GM12878 (cell line): ENCODE results near the gene GABBR2. TPM values are rescaled to one million over a fixed set of nuclear protein-coding genes. Genes with fewer than 3 reads are reported as not detected.

Source experiments
- ATAC-seq: fragments of 200-7000 bp; cut with Tn5 transposase; 3 replicates; pipeline ENCODE4 v1.9.1; 2020; ENCODE audit warnings: mild to moderate bottlenecking, moderate library complexity
- BruUV-seq: library from RNA; stranded (reverse); fragments of 400-500 nt; replicated peaks from 2 replicates; lab custom pipeline; 2021; lab: Mats Ljungman, UMichigan
- CTCF ChIA-PET: fragments of 300-600 bp; sonication (Branson Sonifier 250); formaldehyde crosslinking; extraction: SDS; loops from one replicate; lab custom pipeline; 2021; ENCODE audit warnings: inconsistent platforms; lab: Yijun Ruan, JAX
- POLR2A ChIA-PET: fragments of 350-600 bp; formaldehyde crosslinking; extraction: SDS; loops from one replicate; lab custom pipeline; 2021; ENCODE audit warnings: inconsistent platforms; lab: Charles Lee
- RAD21 ChIA-PET: fragments of 300-600 bp; sonication (Branson Sonifier 250); formaldehyde crosslinking; loops from one replicate; lab custom pipeline; 2023; ENCODE audit warnings: antibody characterized with exemption; ENCODE audit not compliant: unreplicated experiment; lab: Charles Lee
- SMC1A ChIA-PET: fragments of 300-600 bp; sonication (Branson Sonifier 250); formaldehyde crosslinking; loops from one replicate; lab custom pipeline; 2023; ENCODE audit not compliant: unreplicated experiment, uncharacterized antibody; lab: Charles Lee
- DNase-seq: peaks from one replicate; pipeline ENCODE4 v3.0.0-alpha.2; 2011; ENCODE audit warnings: low read depth, low spot score
- FAIRE-seq: peaks from 3 replicates; lab custom pipeline; 2011; peaks lifted over from hg19 to GRCh38; lab: Jason Lieb, UNC
- H2AFZ ChIP-seq: 2 replicates; pipeline ENCODE4 v1.6.0; 2011; ENCODE audit warnings: low read depth, low read length, control low read depth; ENCODE audit not compliant: control insufficient read depth
- H3K27ac ChIP-seq: 2 replicates; pipeline ENCODE4 v1.5.1; 2011; ENCODE audit warnings: control low read depth; ENCODE audit not compliant: control insufficient read depth, insufficient read depth
- H3K27me3 ChIP-seq, 2 experiments: replicated peaks in 1 of 2; 2 replicates each; pipeline versions ENCODE4 v1.6.0 to v1.6.1; 2011; ENCODE audit warnings: low read length in 1 of 2; ENCODE audit not compliant: control insufficient read depth in 2 of 2, insufficient read depth in 2 of 2
- H3K36me3 ChIP-seq, 2 experiments: 2 replicates each; pipeline ENCODE4 v1.5.1; 2011; ENCODE audit warnings: low read length in 1 of 2; ENCODE audit not compliant: control insufficient read depth in 2 of 2, insufficient read depth in 2 of 2
- H3K4me1 ChIP-seq: 2 replicates; pipeline ENCODE4 v1.6.1; 2011; ENCODE audit warnings: mild to moderate bottlenecking, low read length, moderate library complexity, mixed read lengths; ENCODE audit not compliant: control insufficient read depth, insufficient read depth
- H3K4me2 ChIP-seq: 2 replicates; pipeline ENCODE4 v1.6.0; 2011; ENCODE audit warnings: control low read depth; ENCODE audit not compliant: control insufficient read depth, insufficient read depth
- H3K4me3 ChIP-seq: fragments of 200-600 bp; sonication (generic); 2 replicates; pipeline ENCODE4 v1.5.1; 2016
- H3K79me2 ChIP-seq: 2 replicates; pipeline ENCODE4 v1.6.0; 2011; ENCODE audit warnings: low read length; ENCODE audit not compliant: control insufficient read depth, insufficient read depth
- H3K9ac ChIP-seq: 2 replicates; pipeline ENCODE4 v1.8.0; 2011; ENCODE audit warnings: low read length, control low read depth, mixed read lengths; ENCODE audit not compliant: control insufficient read depth, insufficient read depth
- H3K9me3 ChIP-seq: replicated peaks from 3 replicates; pipeline ENCODE4 v1.5.1; 2011; ENCODE audit warnings: mild to moderate bottlenecking, low read length; ENCODE audit not compliant: control insufficient read depth, insufficient read depth
- H4K20me1 ChIP-seq: 2 replicates; pipeline ENCODE4 v1.6.0; 2011; ENCODE audit not compliant: control insufficient read depth, insufficient read depth
- BHLHE40 ChIP-seq, 2 experiments: fragments of 450-650 bp in 1 of 2; IDR thresholded peaks; 2 replicates each; pipeline ENCODE4 v1.6.1; 2011 to 2017; ENCODE audit warnings: low read depth in 2 of 2, borderline replicate concordance in 1 of 2, improper control_type of control experiment in 1 of 2, low read length in 1 of 2, mild to moderate bottlenecking in 1 of 2
- HDGF ChIP-seq: fragments of 450-650 bp; IDR thresholded peaks from 2 replicates; pipeline ENCODE4 v1.6.1; 2016; ENCODE audit warnings: antibody characterized with exemption
- MEF2A ChIP-seq: IDR thresholded peaks from 2 replicates; pipeline ENCODE4 v1.6.1; 2011; ENCODE audit warnings: low read depth, mild to moderate bottlenecking, low read length, moderate library complexity; ENCODE audit not compliant: insufficient read depth
- NFXL1 ChIP-seq: fragments of 450-650 bp; IDR thresholded peaks from 2 replicates; pipeline ENCODE4 v1.6.1; 2017; ENCODE audit warnings: antibody characterized with exemption, mild to moderate bottlenecking, borderline replicate concordance
- RAD51 ChIP-seq: fragments of 450-650 bp; IDR thresholded peaks from 2 replicates; pipeline ENCODE4 v1.6.1; 2016; ENCODE audit warnings: moderate library complexity, mild to moderate bottlenecking, inconsistent platforms
- SPI1 ChIP-seq: IDR thresholded peaks from 2 replicates; pipeline ENCODE4 v1.6.1; 2011; ENCODE audit warnings: low read depth, mild to moderate bottlenecking, low read length, moderate library complexity, borderline replicate concordance; ENCODE audit not compliant: insufficient read depth
- TCF3 ChIP-seq: IDR thresholded peaks from 2 replicates; pipeline ENCODE4 v1.6.1; 2012; ENCODE audit warnings: low read depth, mild to moderate bottlenecking, low read length, borderline replicate concordance; ENCODE audit not compliant: insufficient read depth
- ZZZ3 ChIP-seq: IDR thresholded peaks from 2 replicates; pipeline ENCODE4 v1.6.1; 2011; ENCODE audit warnings: low read depth; ENCODE audit not compliant: control insufficient read depth, insufficient read length
- WGBS: methylation state at CpG from one replicate; pipeline ENCODE4 v1.1.6; 2016; ENCODE audit warnings: low lambda C conversion rate; ENCODE audit not compliant: insufficient replicate concordance, insufficient coverage; ENCODE audit errors: missing lambda C conversion rate; 5-methylcytosine and 5-hydroxymethylcytosine counted together
- in situ Hi-C: fragments of 300-500 bp; cut with MboI; formaldehyde crosslinking; loops from 9 replicates; pipeline ENCODE4 v1.14.3; 2018; ENCODE audit warnings: mixed read lengths
- intact Hi-C: fragments of 100-400 bp; cut with micrococcal nuclease; formaldehyde crosslinking; loops from one replicate; pipeline ENCODE4 v1.14.2; 2022; ENCODE audit not compliant: unreplicated experiment
- polyA plus RNA-seq, 11 experiments: library from polyadenylated mRNA; depleted of rRNA in 4 of 11; unstranded in 6 of 11; stranded (reverse) in 5 of 11; fragments of >200 nt; fragmentation: Nextera tagmentation in 4 of 11; fragmentation: Illumina TruSeq in 1 of 11; extraction: Ambion mirVana in 4 of 11; extraction: Trizol in 1 of 11; gene quantifications; 1 replicate in 1 of 11; 2 replicates in 10 of 11; pipeline versions ENCODE4 v1.2.1 to v1.2.3, GENCODE V29; 2011 to 2016; ENCODE audit warnings: inconsistent platforms in 2 of 11, missing spikeins in 2 of 11, low read depth in 1 of 11
- total RNA-seq, 4 experiments: library from RNA; depleted of rRNA in 3 of 4; stranded (reverse); fragments of >200 nt in 3 of 4; fragmentation: Illumina TruSeq in 1 of 4; extraction: Trizol in 1 of 4; gene quantifications; 2 replicates each; pipeline versions ENCODE4 v1.2.1 to v1.2.3, GENCODE V29; 2013 to 2021
- TF ChIP-seq, protein P1 (sequence below): fragments of 450-650 bp; formaldehyde crosslinking; IDR thresholded peaks from 2 replicates; pipeline ENCODE4 v1.4.0; 2022; ENCODE audit warnings: mild to moderate bottlenecking, moderate library complexity
- TF ChIP-seq, protein P2 (sequence below): fragments of 450-650 bp; formaldehyde crosslinking; IDR thresholded peaks from 2 replicates; pipeline ENCODE4 v1.4.0; 2020; ENCODE audit warnings: mild to moderate bottlenecking, moderate library complexity
- TF ChIP-seq, protein P3 (sequence below): fragments of 450-650 bp; IDR thresholded peaks from 2 replicates; pipeline ENCODE4 v1.6.1; 2017; ENCODE audit warnings: mild to moderate bottlenecking, low read depth, inconsistent platforms; ENCODE audit not compliant: poor library complexity, severe bottlenecking

GABBR2 gene
- total and polyA plus RNA-seq, 10 of the 15 experiments (the other 5 are each of a cell fraction or from before 2014, with no cell fraction given): 0.02 to 2.2 (median 0.06) TPM; not detected in 2

GRCh38 chr9:98573749-98574278, 134.9 kb downstream of the GABBR2 start:
- Histone ChIP-seq H3K4me3 (no peak overlapping the region), H3K79me2 (no peaks in the 10 kb centered on the region), H3K9ac (no peak overlapping the region), H3K4me2 (no peak overlapping the region), H3K4me1 (peaks cover 28% of the 10 kb centered on the region), H3K36me3 (no peaks in the 10 kb centered on the region), H3K9me3 (no peaks in the 10 kb centered on the region; the same call in 2 of the 3 replicates), H2AFZ (no peak overlapping the region), H3K27me3 (no peaks in the 10 kb centered on the region), H3K27ac (no peak overlapping the region), H4K20me1 (no peaks in the 10 kb centered on the region; the same call in 1 of the 2 replicates)
- ChIA-PET POLR2A (no interaction called here), RAD21 (no interaction called here), SMC1A (no interaction called here), CTCF (interaction anchor here (0.6 to 2.4 kb wide), 3 partner anchors 22 to 218 kb away, joined by 3 to 11 read pairs (median 3); no protein-coding TSS in a partner anchor)
- intact Hi-C loops (no loop called here), in situ Hi-C loops (no loop called here)
- DNase-seq (no peak), FAIRE-seq (no peak), ATAC-seq (no peak)
- no TSS peak for BruUV-seq
- 90% methylated on average over 5 of the region's 5 CpGs for WGBS
- TF ChIP-seq, protein P1, sequence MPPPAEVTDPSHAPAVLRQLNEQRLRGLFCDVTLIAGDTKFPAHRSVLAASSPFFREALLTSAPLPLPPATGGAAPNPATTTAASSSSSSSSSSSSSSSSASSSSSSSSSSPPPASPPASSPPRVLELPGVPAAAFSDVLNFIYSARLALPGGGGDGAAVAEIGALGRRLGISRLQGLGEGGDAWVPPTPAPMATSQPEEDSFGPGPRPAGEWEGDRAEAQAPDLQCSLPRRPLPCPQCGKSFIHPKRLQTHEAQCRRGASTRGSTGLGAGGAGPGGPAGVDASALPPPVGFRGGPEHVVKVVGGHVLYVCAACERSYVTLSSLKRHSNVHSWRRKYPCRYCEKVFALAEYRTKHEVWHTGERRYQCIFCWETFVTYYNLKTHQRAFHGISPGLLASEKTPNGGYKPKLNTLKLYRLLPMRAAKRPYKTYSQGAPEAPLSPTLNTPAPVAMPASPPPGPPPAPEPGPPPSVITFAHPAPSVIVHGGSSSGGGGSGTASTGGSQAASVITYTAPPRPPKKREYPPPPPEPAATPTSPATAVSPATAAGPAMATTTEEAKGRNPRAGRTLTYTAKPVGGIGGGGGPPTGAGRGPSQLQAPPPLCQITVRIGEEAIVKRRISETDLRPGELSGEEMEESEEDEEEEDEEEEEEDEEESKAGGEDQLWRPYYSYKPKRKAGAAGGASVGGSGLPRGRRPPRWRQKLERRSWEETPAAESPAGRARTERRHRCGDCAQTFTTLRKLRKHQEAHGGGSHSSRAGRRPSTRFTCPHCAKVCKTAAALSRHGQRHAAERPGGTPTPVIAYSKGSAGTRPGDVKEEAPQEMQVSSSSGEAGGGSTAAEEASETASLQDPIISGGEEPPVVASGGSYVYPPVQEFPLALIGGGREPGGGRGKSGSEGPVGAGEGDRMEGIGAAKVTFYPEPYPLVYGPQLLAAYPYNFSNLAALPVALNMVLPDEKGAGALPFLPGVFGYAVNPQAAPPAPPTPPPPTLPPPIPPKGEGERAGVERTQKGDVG (CRISPR knock-in tag): no peak
- TF ChIP-seq, protein P2, sequence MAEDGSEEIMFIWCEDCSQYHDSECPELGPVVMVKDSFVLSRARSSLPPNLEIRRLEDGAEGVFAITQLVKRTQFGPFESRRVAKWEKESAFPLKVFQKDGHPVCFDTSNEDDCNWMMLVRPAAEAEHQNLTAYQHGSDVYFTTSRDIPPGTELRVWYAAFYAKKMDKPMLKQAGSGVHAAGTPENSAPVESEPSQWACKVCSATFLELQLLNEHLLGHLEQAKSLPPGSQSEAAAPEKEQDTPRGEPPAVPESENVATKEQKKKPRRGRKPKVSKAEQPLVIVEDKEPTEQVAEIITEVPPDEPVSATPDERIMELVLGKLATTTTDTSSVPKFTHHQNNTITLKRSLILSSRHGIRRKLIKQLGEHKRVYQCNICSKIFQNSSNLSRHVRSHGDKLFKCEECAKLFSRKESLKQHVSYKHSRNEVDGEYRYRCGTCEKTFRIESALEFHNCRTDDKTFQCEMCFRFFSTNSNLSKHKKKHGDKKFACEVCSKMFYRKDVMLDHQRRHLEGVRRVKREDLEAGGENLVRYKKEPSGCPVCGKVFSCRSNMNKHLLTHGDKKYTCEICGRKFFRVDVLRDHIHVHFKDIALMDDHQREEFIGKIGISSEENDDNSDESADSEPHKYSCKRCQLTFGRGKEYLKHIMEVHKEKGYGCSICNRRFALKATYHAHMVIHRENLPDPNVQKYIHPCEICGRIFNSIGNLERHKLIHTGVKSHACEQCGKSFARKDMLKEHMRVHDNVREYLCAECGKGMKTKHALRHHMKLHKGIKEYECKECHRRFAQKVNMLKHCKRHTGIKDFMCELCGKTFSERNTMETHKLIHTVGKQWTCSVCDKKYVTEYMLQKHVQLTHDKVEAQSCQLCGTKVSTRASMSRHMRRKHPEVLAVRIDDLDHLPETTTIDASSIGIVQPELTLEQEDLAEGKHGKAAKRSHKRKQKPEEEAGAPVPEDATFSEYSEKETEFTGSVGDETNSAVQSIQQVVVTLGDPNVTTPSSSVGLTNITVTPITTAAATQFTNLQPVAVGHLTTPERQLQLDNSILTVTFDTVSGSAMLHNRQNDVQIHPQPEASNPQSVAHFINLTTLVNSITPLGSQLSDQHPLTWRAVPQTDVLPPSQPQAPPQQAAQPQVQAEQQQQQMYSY: no peak
- TF ChIP-seq SPI1 (no peak), BHLHE40 (IDR thresholded peaks at IDR 0.05; ENCODE audit: borderline replicate concordance in 1 of 2, low read depth in 2 of 2, low read length in 1 of 2) (no peak), TCF3 (no peak), HDGF (no peak), NFXL1 (no peak), MEF2A (no peak), RAD51 (no peak), ZZZ3 (no peak)
- TF ChIP-seq, protein P3, sequence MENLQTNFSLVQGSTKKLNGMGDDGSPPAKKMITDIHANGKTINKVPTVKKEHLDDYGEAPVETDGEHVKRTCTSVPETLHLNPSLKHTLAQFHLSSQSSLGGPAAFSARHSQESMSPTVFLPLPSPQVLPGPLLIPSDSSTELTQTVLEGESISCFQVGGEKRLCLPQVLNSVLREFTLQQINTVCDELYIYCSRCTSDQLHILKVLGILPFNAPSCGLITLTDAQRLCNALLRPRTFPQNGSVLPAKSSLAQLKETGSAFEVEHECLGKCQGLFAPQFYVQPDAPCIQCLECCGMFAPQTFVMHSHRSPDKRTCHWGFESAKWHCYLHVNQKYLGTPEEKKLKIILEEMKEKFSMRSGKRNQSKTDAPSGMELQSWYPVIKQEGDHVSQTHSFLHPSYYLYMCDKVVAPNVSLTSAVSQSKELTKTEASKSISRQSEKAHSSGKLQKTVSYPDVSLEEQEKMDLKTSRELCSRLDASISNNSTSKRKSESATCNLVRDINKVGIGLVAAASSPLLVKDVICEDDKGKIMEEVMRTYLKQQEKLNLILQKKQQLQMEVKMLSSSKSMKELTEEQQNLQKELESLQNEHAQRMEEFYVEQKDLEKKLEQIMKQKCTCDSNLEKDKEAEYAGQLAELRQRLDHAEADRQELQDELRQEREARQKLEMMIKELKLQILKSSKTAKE: no peak
